Chondrocyte (in vitro differentiated cells): ENCODE results near the gene HYAL3. TPM values are rescaled to one million over a fixed set of nuclear protein-coding genes. Genes with fewer than 3 reads are reported as not detected.

ENCODE experiments used
- DNase-seq: peaks from one replicate; pipeline ENCODE4 v3.0.0; 2021; ENCODE audit warnings: mixed read lengths, low spot score
- H3K27ac Mint-ChIP-seq: one replicate; pipeline ENCODE4 v1.8.0; 2021; ENCODE audit warnings: mild to moderate bottlenecking, moderate library complexity, mixed read lengths; ENCODE audit not compliant: unreplicated experiment
- H3K27me3 Mint-ChIP-seq: 2 replicates; pipeline ENCODE4 v1.8.0; 2021; ENCODE audit warnings: low read depth, mixed read lengths
- H3K36me3 Mint-ChIP-seq: 2 replicates; pipeline ENCODE4 v1.8.0; 2021; ENCODE audit warnings: low read depth, mixed read lengths
- H3K4me1 Mint-ChIP-seq: 2 replicates; pipeline ENCODE4 v1.8.0; 2021; ENCODE audit warnings: low read depth, mild to moderate bottlenecking, mixed read lengths
- H3K4me3 Mint-ChIP-seq: one replicate; pipeline ENCODE4 v1.8.0; 2021; ENCODE audit warnings: mild to moderate bottlenecking, moderate library complexity, mixed read lengths; ENCODE audit not compliant: unreplicated experiment
- H3K9me3 Mint-ChIP-seq: 2 replicates; pipeline ENCODE4 v1.8.0; 2021; ENCODE audit warnings: low read depth, mixed read lengths
- total RNA-seq: library from RNA; stranded (reverse); gene quantifications from 3 replicates; pipeline ENCODE4 v1.2.1, GENCODE V29; 2021
- TF ChIP-seq, protein P1 (sequence below): fragments of 200-600 bp; sonication (generic); IDR thresholded peaks from 2 replicates; pipeline ENCODE4 v1.5.0; 2021; ENCODE audit warnings: antibody characterized with exemption, mild to moderate bottlenecking, moderate library complexity

HYAL3 gene
- total RNA-seq, 1 donor from 2014 or later = 5.4 TPM

DNA sequence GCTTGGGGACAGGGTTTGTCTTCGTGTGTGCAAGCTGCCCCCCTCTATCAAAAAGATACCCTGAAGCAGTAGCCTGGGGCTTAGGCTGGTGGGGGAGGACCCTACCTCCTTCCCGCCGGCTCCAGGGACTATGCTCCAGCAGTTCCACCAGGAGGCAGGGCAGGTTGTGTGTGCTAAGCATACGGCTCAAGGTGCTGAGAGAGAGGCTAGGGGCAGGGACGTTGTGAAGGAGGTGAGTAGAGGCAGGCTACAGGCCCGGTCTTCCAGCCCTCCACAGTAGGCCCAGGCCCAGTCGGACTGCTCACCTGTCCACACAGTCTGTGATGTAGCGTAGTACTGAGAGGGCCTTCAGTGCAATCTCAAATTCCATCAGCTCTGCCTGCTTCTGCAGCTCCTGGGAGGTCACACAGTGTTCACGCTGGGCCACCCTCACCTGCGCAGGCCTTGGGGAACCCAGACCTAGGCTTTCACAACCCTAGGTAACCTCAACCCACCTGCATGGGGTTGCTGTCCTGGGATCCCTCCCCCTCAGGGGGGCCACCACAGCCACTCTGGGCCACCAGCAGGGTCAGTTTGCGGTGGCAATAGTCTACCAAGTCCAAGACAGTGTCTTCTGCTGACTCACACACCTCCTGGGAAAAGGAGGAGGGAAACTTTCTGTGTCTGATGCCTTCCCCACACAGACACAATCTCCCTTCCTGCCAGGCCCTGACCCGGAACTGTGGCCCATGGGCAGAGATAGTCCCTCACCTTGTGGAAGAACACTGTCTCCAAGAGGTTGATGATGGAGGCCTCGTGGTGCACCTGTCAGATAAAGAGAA, 43.8 kb upstream of the HYAL3 start:
- Mint-ChIP-seq H3K9me3 (no peaks in the 10 kb centered on the region), H3K27me3 (no peaks in the 10 kb centered on the region), H3K4me1 (peaks cover 31% of the 10 kb centered on the region), H3K27ac (no peak overlapping the region), H3K36me3 (no peaks in the 10 kb centered on the region), H3K4me3 (no peak overlapping the region)
- TF ChIP-seq, protein P1, sequence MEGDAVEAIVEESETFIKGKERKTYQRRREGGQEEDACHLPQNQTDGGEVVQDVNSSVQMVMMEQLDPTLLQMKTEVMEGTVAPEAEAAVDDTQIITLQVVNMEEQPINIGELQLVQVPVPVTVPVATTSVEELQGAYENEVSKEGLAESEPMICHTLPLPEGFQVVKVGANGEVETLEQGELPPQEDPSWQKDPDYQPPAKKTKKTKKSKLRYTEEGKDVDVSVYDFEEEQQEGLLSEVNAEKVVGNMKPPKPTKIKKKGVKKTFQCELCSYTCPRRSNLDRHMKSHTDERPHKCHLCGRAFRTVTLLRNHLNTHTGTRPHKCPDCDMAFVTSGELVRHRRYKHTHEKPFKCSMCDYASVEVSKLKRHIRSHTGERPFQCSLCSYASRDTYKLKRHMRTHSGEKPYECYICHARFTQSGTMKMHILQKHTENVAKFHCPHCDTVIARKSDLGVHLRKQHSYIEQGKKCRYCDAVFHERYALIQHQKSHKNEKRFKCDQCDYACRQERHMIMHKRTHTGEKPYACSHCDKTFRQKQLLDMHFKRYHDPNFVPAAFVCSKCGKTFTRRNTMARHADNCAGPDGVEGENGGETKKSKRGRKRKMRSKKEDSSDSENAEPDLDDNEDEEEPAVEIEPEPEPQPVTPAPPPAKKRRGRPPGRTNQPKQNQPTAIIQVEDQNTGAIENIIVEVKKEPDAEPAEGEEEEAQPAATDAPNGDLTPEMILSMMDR = no peak
- no peak for DNase-seq

DNA sequence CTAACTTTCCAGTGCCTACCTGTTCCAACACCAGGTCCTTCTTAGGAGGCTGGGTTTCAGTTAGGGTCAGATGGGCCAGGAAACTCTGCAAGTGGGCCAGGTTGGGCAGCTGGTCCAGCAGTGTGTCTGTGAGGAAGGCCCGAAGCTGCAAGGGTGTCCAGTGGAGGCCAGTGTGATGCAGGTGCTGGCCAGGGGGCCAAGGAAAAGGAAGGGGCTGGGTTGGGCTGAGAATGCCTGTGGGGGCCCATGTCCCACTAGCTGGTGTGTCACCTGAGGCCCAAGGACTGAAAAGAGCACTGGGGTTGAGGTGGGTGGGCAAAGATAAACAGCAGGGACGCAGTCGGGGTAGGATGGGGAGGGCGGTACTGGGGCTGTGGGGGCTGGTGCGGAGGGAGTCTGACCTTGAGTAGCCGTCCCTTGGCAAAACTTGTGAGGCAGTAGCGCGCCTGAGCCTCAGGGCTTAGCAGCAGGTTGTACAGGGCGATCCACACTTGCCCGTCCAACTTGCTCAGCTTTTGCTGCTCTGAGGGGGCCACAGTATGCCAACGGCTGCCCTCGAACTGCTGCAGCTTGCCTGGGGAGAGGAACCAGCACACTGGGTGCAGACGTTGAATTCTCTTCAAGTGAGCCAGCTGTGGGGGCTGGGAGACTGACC, 42.9 kb upstream of the HYAL3 start:
- H3K4me3 Mint-ChIP-seq = no peak overlapping the region
- no peaks in the 10 kb centered on the region for H3K27me3 Mint-ChIP-seq
- no peaks in the 10 kb centered on the region for H3K36me3 Mint-ChIP-seq
- H3K4me1 Mint-ChIP-seq = peaks cover 29% of the 10 kb centered on the region
- DNase-seq = no peak
- no peaks in the 10 kb centered on the region for H3K9me3 Mint-ChIP-seq
- TF ChIP-seq, protein P1 = no peak
- H3K27ac Mint-ChIP-seq = no peak overlapping the region

DNA sequence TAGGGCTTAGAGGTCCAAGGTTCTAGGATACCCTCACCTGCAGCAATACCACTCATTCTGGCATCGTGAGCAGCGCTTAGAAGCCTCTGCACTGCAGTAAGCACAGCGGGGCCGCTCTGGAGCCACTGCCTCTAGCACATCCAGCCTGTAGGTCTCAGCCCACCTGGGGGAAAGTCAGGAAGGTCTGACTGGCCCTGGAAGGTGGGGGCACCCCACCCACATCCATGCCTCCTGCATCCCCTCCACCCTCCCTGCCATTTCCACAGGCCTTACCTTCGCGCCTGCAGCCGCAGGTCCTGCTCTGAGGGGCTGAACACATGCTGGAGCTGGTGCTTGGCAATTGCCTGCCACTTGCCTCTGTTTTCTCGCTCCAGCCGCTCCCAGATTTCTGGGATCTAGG, 42.3 kb upstream of the HYAL3 start:
- DNase-seq = no peak
- Mint-ChIP-seq H3K4me3 (no peak overlapping the region), H3K27me3 (no peaks in the 10 kb centered on the region), H3K27ac (no peak overlapping the region), H3K4me1 (peaks cover 29% of the 10 kb centered on the region), H3K9me3 (no peaks in the 10 kb centered on the region), H3K36me3 (no peaks in the 10 kb centered on the region)
- TF ChIP-seq, protein P1 = no peak

DNA sequence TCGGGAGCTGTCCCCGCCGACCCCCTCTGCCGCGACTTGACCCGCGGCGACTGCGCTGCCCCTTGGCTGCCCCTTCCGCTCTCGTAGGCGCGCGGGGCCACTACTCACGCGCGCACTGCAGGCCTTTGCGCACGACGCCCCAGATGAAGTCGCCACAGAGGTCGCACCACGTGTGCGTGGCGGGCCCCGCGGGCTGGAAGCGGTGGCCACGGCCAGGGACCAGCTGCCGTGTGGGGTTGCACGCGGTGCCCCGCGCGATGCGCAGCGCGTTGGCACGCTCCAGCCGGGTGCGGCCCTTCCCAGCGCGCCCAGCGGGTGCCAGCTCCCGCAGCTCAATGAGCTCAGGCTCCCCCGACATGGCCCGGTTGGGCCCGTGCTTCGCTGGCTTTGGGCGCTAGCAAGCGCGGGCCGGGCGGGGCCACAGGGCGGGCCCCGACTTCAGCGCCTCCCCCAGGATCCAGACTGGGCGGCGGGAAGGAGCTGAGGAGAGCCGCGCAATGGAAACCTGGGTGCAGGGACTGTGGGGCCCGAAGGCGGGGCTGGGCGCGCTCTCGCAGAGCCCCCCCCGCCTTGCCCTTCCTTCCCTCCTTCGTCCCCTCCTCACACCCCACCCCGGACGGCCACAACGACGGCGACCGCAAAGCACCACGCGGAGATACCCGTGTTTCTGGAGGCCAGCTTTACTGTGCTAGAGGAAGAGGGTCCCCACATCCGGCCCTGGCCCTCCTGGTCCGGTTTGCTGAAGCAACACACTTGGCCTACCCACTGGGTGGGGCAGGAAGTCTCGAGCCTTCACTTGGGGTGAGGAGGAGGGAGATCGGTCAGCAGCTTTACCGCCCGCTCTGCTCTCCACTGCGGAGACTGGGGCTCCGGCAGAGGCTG, 41.5 kb upstream of the HYAL3 start, which contains the start of gene RASSF1:
Gene RASSF1 (minus strand): TSS at position 389 of the 882 bp plus-strand sequence. CDS start 31 bp downstream, at position 358.
- Mint-ChIP-seq H3K27ac (no peak within 1 kb of the TSS), H3K36me3 (no peaks in the 10 kb centered on the region), H3K4me3 (peak within 1 kb of the TSS; percentile 19), H3K27me3 (no peaks in the 10 kb centered on the region), H3K9me3 (no peaks in the 10 kb centered on the region), H3K4me1 (peaks cover 33% of the 10 kb centered on the region)
- TF ChIP-seq, protein P1 = no peak
- no peak for DNase-seq

DNA sequence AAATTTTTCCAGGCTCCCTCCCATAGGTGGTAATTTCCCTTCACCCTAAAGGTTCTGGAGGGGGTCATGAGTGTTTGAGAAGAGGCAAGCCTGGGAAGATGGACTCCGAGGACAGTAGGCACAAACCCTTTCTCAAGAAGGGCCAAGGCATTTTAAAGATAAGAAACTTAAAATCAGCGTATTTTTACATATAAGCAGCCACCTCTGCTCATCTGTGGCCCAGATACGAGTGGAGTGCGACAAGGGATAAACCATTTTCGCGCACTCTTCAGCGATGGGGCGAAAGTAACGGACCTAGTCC, 40.9 kb upstream of the HYAL3 start:
- Mint-ChIP-seq H3K27ac (no peak overlapping the region), H3K4me3 (no peak overlapping the region), H3K27me3 (no peaks in the 10 kb centered on the region), H3K4me1 (peaks cover 39% of the 10 kb centered on the region), H3K9me3 (no peaks in the 10 kb centered on the region), H3K36me3 (no peaks in the 10 kb centered on the region)
- TF ChIP-seq, protein P1 = no peak
- DNase-seq = no peak
